Measurements from ENCODE around the gene CAPN13.

Gene CAPN13

GRCh38 chr2:30807249-30807648 is at the start of gene CAPN13:
CAPN13 (minus strand) TSS chr2:30807446; CDS start chr2:30787325, 20,121 bp downstream.
- no peak for DNase-seq

- DNase-seq, result no peak
These were observed 40.6 kb upstream of the CAPN13 start for GRCh38 chr2:30847841-30848240.

DNA sequence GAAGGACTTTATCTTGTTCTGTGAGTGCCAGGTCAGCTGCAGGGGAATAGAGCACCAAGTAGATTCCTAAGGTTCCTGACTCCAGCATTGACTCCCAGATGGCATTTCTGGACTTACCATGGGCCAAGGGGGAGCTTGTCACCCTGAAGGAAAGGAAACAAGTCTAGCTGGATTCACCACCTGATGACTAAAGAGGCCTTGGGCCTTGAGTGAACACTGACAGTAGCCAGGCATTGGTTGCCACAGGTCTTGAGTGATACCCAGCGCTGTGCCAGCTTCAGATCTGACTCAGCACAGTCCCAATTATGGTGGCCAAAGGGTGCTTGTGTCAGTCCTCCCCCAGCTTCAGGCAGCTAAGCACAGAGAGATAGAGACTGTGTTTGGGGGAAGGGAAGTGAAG is 40.1 kb upstream of the CAPN13 start:
- no peak for DNase-seq

DNA sequence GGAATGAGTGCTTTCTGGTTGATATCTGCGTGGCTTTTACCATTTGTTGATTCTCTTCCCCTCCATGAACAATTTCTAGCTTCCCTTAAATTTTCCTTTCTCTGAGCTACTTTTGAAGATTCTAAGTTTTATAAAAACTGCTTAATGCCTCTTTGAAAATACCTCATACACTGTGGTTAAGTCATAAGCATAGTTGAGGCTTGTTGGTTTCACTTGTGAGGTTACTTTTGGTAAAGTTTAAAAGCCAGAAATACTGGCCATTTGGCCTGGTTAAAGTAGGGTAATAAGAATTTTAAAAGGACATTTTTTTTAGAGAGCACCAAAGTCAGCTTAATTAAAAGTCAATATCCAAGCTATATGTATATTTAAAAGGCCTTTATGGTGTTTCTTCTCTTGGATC is 21.3 kb upstream of the CAPN13 start:
- DNase-seq, result no peak

- DNase-seq, result no peak
These were observed 19.7 kb upstream of the CAPN13 start for GRCh38 chr2:30826916-30827315.

GRCh38 chr2:30826481-30826880 is 19.2 kb upstream of the CAPN13 start:
- DNase-seq, result no peak

GRCh38 chr2:30823452-30823851 is 16.2 kb upstream of the CAPN13 start:
- DNase-seq, result no peak

DNA sequence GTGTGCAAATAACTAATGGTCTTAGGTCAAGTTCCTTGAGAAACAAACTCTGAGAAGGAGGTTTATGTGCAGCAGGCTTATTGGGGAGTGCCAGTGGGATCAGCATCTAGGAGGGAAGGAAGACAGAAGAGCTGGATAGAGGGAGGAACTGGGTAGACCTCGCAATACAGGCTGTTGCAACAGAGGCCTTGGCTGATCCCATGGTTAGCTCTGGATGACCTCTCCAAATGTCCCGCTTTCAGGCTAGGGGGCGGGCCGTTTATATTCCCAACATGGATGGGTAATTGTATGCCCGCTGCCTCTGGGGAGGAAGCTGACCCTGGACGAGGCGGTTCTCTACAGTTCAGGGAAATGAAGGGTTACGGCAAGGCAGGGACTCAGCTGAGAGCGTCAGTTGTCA is 14.7 kb upstream of the CAPN13 start:
- no peak for DNase-seq

DNA sequence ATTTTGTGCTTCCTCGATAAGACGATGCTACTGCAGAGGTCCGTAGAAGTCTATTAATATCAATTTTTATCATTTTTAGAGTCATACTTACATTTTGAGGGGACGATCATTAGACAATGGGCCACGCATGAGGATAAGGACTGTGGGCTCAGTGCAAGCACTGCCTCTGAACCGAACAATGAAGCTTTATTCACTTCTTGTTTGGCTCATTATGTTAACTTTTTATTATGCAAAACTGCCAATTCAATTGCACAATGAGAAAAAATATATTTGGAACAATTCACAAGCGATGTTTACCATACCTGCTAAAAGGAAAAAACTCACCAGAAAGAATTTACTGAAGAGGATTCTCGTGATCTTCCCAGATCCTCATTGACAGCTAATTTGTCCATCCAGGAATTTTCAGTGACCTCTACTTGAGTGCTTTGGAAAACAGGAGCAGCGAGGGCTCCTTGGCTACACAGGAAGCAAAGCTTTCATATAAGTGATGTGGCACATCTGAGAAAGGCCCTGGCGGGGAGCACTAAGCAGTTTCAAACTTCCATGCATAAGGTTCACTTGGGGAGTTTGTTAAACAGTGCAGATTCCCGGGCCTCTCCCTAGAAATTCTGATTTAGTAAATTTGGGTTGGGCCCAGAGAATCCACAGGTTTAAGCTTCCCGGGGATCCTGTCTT is 13.3 kb upstream of the CAPN13 start:
- DNase-seq, result no peak

DNA sequence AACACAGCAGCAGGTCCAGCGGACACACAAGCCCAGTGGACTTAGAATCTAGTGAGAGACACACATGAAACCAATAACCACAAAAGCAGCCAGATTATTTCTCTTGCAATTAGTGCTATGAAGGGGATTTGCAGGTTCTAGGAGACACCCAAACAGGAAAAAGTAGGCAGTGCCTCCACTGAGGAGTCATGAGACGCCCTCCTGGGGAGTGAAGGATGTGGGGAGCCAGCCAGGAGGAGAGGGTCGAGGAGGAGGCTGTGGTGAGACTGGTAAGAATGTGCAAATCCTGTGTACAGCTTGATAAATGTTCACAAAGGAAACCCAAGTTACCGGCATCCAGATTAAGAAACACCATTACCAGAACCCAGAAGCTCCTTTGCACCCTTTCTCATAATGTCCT is 2.7 kb upstream of the CAPN13 start:
- DNase-seq, result no peak

- no peak for DNase-seq
These were observed 1.4 kb upstream of the CAPN13 start for GRCh38 chr2:30808695-30809094.

GRCh38 chr2:30803281-30803680 is 4.0 kb downstream of the CAPN13 start:
- DNase-seq, result no peak

DNA sequence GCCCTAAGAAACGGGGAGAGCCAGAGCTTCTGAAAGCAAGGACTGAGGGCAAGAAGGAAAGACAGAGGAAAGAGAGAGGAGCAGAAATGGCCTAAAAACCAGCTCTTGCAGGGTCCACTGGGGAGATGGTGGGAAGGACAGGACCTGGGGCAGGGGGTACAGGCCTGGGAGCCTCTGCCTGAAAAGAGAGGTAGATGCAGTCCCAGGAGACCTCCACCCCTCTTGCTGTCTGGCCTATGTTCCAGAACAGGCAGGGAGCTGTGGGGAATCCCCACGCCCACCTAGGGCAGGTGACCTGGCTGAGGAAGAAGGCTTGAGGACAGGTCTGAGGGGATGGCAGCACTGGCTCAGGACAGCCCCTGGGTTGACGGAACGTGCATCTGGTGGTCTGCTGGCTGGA is 4.6 kb downstream of the CAPN13 start:
- DNase-seq, result no peak

DNA sequence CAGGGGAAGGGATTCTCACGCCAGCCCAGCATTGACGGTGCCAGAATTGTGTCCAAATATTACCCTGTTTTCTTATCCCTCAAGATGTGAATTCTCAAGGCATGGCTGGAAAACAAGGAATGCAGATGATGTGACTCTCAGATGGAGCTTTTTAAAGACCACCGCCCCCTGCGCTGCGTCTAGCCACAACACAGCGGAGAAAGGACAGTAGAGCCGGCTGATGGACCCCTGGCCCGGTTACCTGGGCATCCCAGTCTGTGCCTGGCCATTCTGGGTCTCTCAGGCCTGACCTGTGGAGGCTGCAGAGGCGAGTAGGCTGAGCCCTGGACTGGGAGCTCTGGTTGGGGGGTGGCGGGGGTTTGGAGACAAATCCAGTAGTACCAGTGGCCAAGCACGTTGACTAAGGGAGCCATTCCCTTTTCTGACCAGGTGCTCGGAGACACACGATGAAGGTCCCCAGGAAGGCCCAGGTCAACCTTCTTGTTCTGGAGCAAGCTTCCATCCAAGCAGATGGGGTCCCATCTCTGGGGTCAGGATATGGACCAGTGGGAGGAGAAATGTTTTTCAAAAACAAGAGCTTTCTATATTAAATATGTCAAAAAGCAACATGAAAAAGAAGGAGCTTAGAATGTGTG is 5.3 kb downstream of the CAPN13 start:
- no peak for DNase-seq

GRCh38 chr2:30800159-30800558 is 7.1 kb downstream of the CAPN13 start:
- DNase-seq, result no peak

- DNase-seq, result no peak
These were observed 7.9 kb downstream of the CAPN13 start for GRCh38 chr2:30799366-30799765.

- no peak for DNase-seq
These were observed 8.7 kb downstream of the CAPN13 start for GRCh38 chr2:30798536-30798991.

- no peak for DNase-seq
These were observed 9.7 kb downstream of the CAPN13 start for GRCh38 chr2:30797381-30798015.

DNA sequence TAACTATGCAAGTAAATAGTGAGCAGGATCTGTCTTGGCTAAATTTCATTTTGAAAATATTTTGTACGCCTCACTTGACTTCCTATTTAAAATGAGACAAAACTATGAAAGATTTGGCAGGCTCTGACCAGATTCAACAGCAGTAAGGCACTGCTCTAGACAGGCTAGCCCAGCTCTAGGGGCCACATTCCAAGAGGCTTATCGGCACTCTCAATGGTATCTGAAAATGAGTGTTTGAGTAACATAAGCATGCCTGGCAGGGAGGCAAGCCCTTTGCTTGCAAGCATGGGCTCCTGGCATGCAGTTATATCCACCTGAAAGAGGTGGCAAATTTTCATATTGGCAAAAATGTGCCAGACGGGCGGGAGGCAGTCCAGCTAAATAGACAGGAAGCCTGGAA is 10.5 kb downstream of the CAPN13 start:
- no peak for DNase-seq

GRCh38 chr2:30792521-30792920 is 14.7 kb downstream of the CAPN13 start:
- DNase-seq, result no peak

DNA sequence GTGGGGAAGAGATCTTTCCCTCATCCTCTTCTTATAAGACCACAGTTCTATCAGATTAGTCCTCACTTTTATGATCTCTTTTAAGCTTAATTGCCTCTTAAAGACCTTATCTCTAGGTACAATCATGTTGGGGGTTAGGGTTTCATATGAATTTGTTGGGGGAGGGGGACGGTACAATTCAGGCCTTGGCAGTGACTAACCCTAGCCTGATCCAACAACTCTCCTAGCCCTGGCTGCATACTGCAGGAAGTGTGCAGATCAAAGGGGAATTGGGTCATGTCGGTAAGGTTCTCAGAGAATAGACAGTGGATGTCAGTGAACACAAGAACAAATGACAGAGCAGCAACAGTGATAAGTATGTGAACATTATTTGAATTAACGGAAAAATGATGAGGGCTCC is 16.4 kb downstream of the CAPN13 start:
- DNase-seq, result no peak

DNA sequence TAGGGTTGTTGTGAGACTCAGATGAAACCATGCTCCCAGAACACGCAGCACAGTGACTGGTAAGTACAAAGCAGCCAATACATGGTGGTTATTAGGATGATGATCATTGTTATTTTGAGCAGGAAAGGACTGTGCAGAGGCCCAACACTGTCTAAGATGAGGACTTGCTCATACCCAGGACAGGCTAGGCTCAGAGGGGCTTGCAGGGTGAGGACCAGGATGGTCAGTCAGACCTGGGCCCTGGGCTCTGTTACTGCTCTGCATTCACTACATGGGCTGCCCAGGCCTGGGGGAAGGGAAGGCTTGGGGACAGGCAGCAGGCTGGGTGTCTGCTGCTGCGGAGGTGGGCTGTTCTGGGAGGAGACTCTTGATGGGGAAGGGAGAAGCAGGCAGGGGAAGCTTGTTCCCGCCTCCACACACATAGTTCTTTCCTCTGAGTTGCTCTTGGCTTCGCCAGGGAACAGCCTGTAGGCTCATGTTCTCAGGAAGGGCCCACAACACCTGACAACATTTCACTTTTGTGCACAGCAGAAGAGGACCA is 17.5 kb downstream of the CAPN13 start:
- no peak for DNase-seq

GRCh38 chr2:30786923-30787685 is 20.1 kb downstream of the CAPN13 start:
- DNase-seq, result no peak

All from EL (cell line).